HepG2 (cell line): Measurements from ENCODE around the gene CYP27B1. TPM values are rescaled to one million over a fixed set of nuclear protein-coding genes. Genes with fewer than 3 reads are reported as not detected.

Experiments
- ATAC-seq: fragments of 200-7000 bp; cut with Tn5 transposase; 3 replicates; pipeline ENCODE4 v1.9.1; 2020; ENCODE audit warnings: mild to moderate bottlenecking, moderate library complexity
- BruUV-seq: library from RNA; stranded (reverse); fragments of 400-500 nt; replicated peaks from 2 replicates; lab custom pipeline; 2021; lab: Mats Ljungman, UMichigan
- CTCF ChIA-PET: fragments of 300-600 bp; formaldehyde crosslinking; extraction: SDS; loops from one replicate; lab custom pipeline; 2021; ENCODE audit warnings: low total read pairs, inconsistent platforms, low intra/inter-chr PET ratio; lab: Yijun Ruan, JAX
- POLR2A ChIA-PET: fragments of 350-600 bp; sonication (Branson Sonifier 250); formaldehyde crosslinking; loops from one replicate; lab custom pipeline; 2020; ENCODE audit warnings: antibody characterized with exemption, inconsistent platforms; lab: Yijun Ruan, JAX
- DNase-seq: peaks from one replicate; pipeline ENCODE4 v3.0.0-alpha.2; 2015; ENCODE audit warnings: low spot score
- FAIRE-seq: peaks from 3 replicates; lab custom pipeline; 2011; peaks lifted over from hg19 to GRCh38; lab: Jason Lieb, UNC
- H2AFZ ChIP-seq: one replicate; pipeline ENCODE4 v1.6.1; 2011; ENCODE audit warnings: low read length, inconsistent platforms
- H3K27ac ChIP-seq: fragments of 300-600 bp; 3 replicates; pipeline ENCODE4 v1.8.0; 2011; ENCODE audit warnings: mixed run types, mild to moderate bottlenecking, mixed read lengths, low read length, inconsistent platforms; ENCODE audit not compliant: insufficient read depth; ENCODE audit errors: extremely low read length
- H3K27me3 ChIP-seq, 2 experiments: fragments of 200-600 bp in 1 of 2; 2 replicates in 1 of 2; 3 replicates in 1 of 2; pipeline versions ENCODE4 v1.6.0 to v1.8.0; 2011; ENCODE audit warnings: low read length in 2 of 2, mild to moderate bottlenecking in 2 of 2, moderate library complexity in 2 of 2, inconsistent platforms in 1 of 2; ENCODE audit not compliant: insufficient read depth in 2 of 2, control insufficient read depth in 1 of 2
- H3K36me3 ChIP-seq, 2 experiments: fragments of 200-600 bp in 1 of 2; replicated peaks in 1 of 2; 2 replicates in 1 of 2; 3 replicates in 1 of 2; pipeline versions ENCODE4 v1.5.1 to v1.8.0; 2011; ENCODE audit warnings: low read length in 2 of 2, inconsistent platforms in 1 of 2; ENCODE audit not compliant: insufficient read depth in 2 of 2, control insufficient read depth in 1 of 2
- H3K4me1 ChIP-seq: 2 replicates; pipeline ENCODE4 v1.5.1; 2012; ENCODE audit warnings: low read length, inconsistent platforms; ENCODE audit not compliant: insufficient read depth
- H3K4me2 ChIP-seq: 2 replicates; pipeline ENCODE4 v1.6.0; 2011; ENCODE audit warnings: low read depth, low read length, inconsistent platforms
- H3K4me3 ChIP-seq, 3 experiments: fragments of 200-600 bp in 1 of 3; sonication (generic), shearing (Covaris generic) in 1 of 3; replicated peaks in 1 of 3; 2 replicates each; pipeline ENCODE4 v1.5.1; 2011 to 2016; ENCODE audit warnings: low read length in 3 of 3, inconsistent platforms in 2 of 3, low read depth in 2 of 3, mild to moderate bottlenecking in 2 of 3, control low read depth in 1 of 3, mixed read lengths in 1 of 3; ENCODE audit not compliant: insufficient read depth in 1 of 3
- H3K79me2 ChIP-seq: one replicate; pipeline ENCODE4 v1.6.1; 2011; ENCODE audit warnings: low read length, inconsistent platforms; ENCODE audit not compliant: insufficient read depth
- H3K9ac ChIP-seq: 2 replicates; pipeline ENCODE4 v1.6.0; 2011; ENCODE audit warnings: mild to moderate bottlenecking, low read depth, low read length, inconsistent platforms; ENCODE audit not compliant: insufficient read depth
- H3K9me3 ChIP-seq: 2 replicates; pipeline ENCODE4 v1.5.1; 2012; ENCODE audit warnings: mild to moderate bottlenecking, low read length
- H4K20me1 ChIP-seq: 2 replicates; pipeline ENCODE4 v1.6.0; 2011; ENCODE audit warnings: inconsistent platforms, mild to moderate bottlenecking, low read length, moderate library complexity; ENCODE audit not compliant: insufficient read depth
- ATF7 ChIP-seq, 2 experiments: fragments of 450-650 bp in 1 of 2; sonication (generic) in 1 of 2; formaldehyde crosslinking in 1 of 2; IDR thresholded peaks; 2 replicates each; pipeline versions ENCODE4 v1.4.0 to v1.6.1; 2016 to 2020; ENCODE audit warnings: antibody characterized with exemption in 1 of 2, mild to moderate bottlenecking in 1 of 2, missing genetic modification reagents in 1 of 2
- ATF7-NPFF ChIP-seq: sonication (generic); formaldehyde crosslinking; IDR thresholded peaks from 2 replicates; pipeline ENCODE4 v1.8.1; 2023; ENCODE audit warnings: mild to moderate bottlenecking, low read depth, missing genetic modification reagents, moderate library complexity
- DPF2 ChIP-seq: sonication (generic); formaldehyde crosslinking; IDR thresholded peaks from 2 replicates; pipeline ENCODE4 v1.4.0; 2020; ENCODE audit warnings: mild to moderate bottlenecking, low read depth, missing genetic modification reagents, borderline replicate concordance
- GFI1 ChIP-seq: sonication (generic); formaldehyde crosslinking; IDR thresholded peaks from 2 replicates; pipeline ENCODE4 v1.5.0; 2020; ENCODE audit warnings: missing genetic modification reagents, mild to moderate bottlenecking, borderline replicate concordance
- MTA1 ChIP-seq: sonication (generic); formaldehyde crosslinking; IDR thresholded peaks from 2 replicates; pipeline ENCODE4 v1.4.0; 2020; ENCODE audit warnings: missing genetic modification reagents, mild to moderate bottlenecking, borderline replicate concordance
- RXRB ChIP-seq: IDR thresholded peaks from 2 replicates; pipeline ENCODE4 v1.6.1; 2016; ENCODE audit warnings: borderline replicate concordance, missing genetic modification reagents, missing compliant biosample characterization
- ZFP37 ChIP-seq: sonication (generic); formaldehyde crosslinking; IDR thresholded peaks from 2 replicates; pipeline ENCODE4 v1.4.0; 2020; ENCODE audit warnings: missing genetic modification reagents, borderline replicate concordance
- WGBS: methylation state at CpG from one replicate; pipeline ENCODE4 v1.1.6; 2017; ENCODE audit warnings: low lambda C conversion rate; 5-methylcytosine and 5-hydroxymethylcytosine counted together
- in situ Hi-C: cut with HindIII; loops from 2 replicates; pipeline ENCODE4 v1.10.0; 2017; ENCODE audit warnings: low pct_unique_long_range_greater_than_20kb; ENCODE audit not compliant: extremely low pct_ligation_motif_present
- intact Hi-C: fragments of 100-400 bp; cut with micrococcal nuclease; formaldehyde crosslinking; loops from one replicate; pipeline ENCODE4 v1.10.0; 2022; ENCODE audit not compliant: unreplicated experiment
- polyA plus RNA-seq, 8 experiments: library from polyadenylated mRNA; depleted of rRNA in 3 of 8; stranded (reverse) in 7 of 8; unstranded in 1 of 8; fragments of >200 nt; fragmentation: Illumina TruSeq in 4 of 8; extraction: Trizol in 4 of 8; gene quantifications; 2 replicates each; pipeline versions ENCODE4 v1.2.1 to v1.2.3, GENCODE V29; 2011 to 2016; ENCODE audit warnings: low read depth in 4 of 8, missing spikeins in 1 of 8, mixed read lengths in 1 of 8; ENCODE audit not compliant: insufficient read depth in 1 of 8
- total RNA-seq, 5 experiments: library from RNA; depleted of rRNA; stranded (reverse); fragments of >200 nt; fragmentation: Illumina TruSeq; extraction: Trizol; gene quantifications; 2 replicates each; pipeline ENCODE4 v1.2.3, GENCODE V29; 2016; ENCODE audit warnings: low read depth in 1 of 5

CYP27B1 gene
- total and polyA plus RNA-seq, 2 of the 13 experiments (the other 11 are each of a cell fraction or from before 2014, with no cell fraction given): 2.3 to 3.0 TPM

DNA sequence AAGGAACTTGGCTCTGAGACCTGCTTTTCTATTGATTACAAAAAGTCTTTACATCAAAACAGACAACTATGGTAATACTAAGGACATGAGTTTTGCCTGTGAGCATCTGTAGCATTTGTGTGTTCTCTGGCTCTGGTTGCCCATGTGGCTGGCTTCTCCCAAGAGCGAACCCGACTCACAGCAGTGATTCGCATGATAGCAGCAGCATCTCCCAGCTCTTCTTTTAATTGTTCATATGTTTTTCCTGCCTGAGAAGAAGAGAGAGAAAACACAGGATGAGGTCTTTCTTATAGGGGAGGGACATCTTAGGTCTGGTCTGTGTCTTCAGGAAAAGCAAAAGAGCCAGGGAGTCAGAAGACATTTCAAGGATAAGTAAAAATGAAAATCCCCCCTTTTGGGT lies 34.1 kb upstream of the CYP27B1 start:
- H3K4me2 ChIP-seq: no peak overlapping the region
- no peak overlapping the region for H2AFZ ChIP-seq
- H3K9me3 ChIP-seq: no peaks in the 10 kb centered on the region
- ATAC-seq: no peak
- ChIA-PET POLR2A (no interaction called here), CTCF (interaction anchor here (0.7 kb wide), 1 partner anchor 104 kb away, joined by 3 read pairs; no protein-coding TSS in a partner anchor)
- BruUV-seq: no TSS peak
- H4K20me1 ChIP-seq: 0 out of 2 replicates have a peak, but pooled peaks cover 3% of the 10 kb centered on the region
- no peaks in the 10 kb centered on the region for H3K27me3 ChIP-seq
- intact Hi-C loops: no loop called here
- H3K79me2 ChIP-seq: no peaks in the 10 kb centered on the region
- no peak for FAIRE-seq
- no peak for TF ChIP-seq GFI1 (CRISPR knock-in tag)
- TF ChIP-seq ATF7-NPFF: no peak
- no peak for TF ChIP-seq MTA1
- no peak for TF ChIP-seq DPF2 (CRISPR knock-in tag)
- no peak for TF ChIP-seq ZFP37 (CRISPR knock-in tag)
- in situ Hi-C loops: no loop called here
- DNase-seq: no peak
- H3K36me3 ChIP-seq: peaks cover 8 to 35% of the 10 kb centered on the region in 2 experiments
- H3K9ac ChIP-seq: no peak overlapping the region
- no peak overlapping the region for H3K27ac ChIP-seq
- WGBS: 100% methylated on average over 3 of the region's 3 CpGs
- H3K4me1 ChIP-seq: no peaks in the 10 kb centered on the region
- H3K4me3 ChIP-seq: no peak overlapping the region

DNA sequence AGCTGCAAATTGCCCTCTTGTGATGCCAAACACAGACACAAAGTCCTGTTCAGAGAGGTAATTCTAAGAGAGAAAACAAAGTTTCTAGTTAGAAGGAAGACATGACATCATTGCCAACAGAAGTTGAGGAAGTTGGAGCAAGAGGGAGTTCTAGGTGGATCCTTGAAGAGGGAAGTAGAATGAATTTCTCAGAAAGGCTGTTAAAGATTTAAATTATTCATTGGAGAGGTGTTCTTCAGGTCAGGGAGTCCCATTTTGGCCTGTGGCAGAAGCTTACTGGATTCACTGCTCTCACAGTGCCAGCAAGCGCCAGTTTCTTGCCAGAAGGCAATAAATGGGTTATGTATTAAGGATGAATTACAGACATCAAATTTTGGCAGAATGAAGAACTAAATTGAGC lies 31.1 kb upstream of the CYP27B1 start:
- no peaks in the 10 kb centered on the region for H3K9me3 ChIP-seq
- WGBS: 100% methylated on average over 1 of the region's 1 CpG
- no peak overlapping the region for H2AFZ ChIP-seq
- no peaks in the 10 kb centered on the region for H4K20me1 ChIP-seq
- H3K4me2 ChIP-seq: no peak overlapping the region
- in situ Hi-C loops (no loop called here), intact Hi-C loops (no loop called here)
- no peaks in the 10 kb centered on the region for H3K79me2 ChIP-seq
- H3K27ac ChIP-seq: no peak overlapping the region
- no TSS peak for BruUV-seq
- ATAC-seq (no peak), DNase-seq (no peak), FAIRE-seq (no peak)
- H3K4me3 ChIP-seq: no peak overlapping the region
- POLR2A ChIA-PET: no interaction called here
- no peaks in the 10 kb centered on the region for H3K27me3 ChIP-seq
- H3K9ac ChIP-seq: no peak overlapping the region
- TF ChIP-seq ATF7 (IDR thresholded peaks at IDR 0.05) (peak; percentile 20; the same call in 1 of the 2 replicates), ATF7 (CRISPR knock-in tag; IDR thresholded peaks at IDR 0.05) (no peak), RXRB (CRISPR knock-in tag) (no peak)
- TF ChIP-seq, all 625 proteins: peak for 1
- H3K36me3 ChIP-seq: peaks cover 11 to 55% of the 10 kb centered on the region in 2 experiments
- H3K4me1 ChIP-seq: no peaks in the 10 kb centered on the region
- CTCF ChIA-PET: no interaction called here
